Stimulated activated CD4-positive, alpha-beta T cell treated with anti-CD3 and anti-CD28 coated beads, Interleukin-15, amount 100 ng/mL, for 48 hours (primary cell): ENCODE data around the gene SEMA7A.

Experiments used
- DNase-seq, 2 donors: peaks; one replicate each; pipeline ENCODE4 v3.0.0-alpha.2; 2020; ENCODE audit warnings: low read depth in 2 of 2

Gene SEMA7A

DNA sequence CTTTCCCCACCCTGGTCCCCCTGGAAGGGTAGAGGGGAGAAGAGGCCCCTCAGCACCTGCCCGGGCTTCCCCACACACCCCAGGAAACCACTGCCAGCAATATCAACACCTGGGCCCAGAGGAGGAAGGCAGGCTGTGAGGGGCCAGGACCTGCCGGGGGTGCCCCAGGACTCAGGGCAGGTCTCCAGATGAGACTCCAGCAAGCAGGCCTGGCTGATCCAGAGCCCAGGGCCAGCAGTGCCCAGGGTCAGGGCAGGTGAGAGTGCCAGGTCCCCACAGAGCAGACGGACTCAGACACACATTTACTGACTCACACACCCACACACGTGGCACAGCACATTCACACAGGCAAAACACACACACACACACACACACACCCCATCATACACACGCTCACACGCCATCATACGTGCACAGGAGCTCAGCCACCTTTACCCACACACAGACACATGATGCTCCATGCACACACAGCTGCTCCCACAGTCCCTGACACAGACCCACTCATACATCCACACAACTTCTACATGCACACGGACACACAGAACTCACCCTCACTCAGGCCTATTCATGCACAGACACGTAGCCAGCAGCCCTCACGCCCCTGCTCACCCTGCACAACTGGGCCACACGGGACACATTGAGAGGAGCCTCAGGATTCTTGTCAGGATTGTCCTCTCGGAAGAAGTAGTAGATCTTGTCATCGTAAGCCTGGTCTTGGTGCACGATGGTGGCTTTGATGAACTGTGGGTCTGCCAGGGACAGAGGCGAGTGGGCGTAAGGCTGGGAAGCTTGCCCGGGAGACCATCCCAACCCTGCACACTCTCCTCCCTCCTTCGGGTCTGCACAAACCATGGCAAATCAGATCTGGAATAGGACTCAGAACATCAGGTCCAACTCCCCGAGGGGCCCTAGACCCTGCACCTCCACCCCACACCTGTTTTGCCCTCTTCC lies 17.5 kb downstream of the SEMA7A start:
- DNase-seq, result no peak

GRCh38 chr15:74414603-74415338 lies 19.0 kb downstream of the SEMA7A start:
- no peak for DNase-seq

- no peak for DNase-seq
Measured at GRCh38 chr15:74414081-74414580, 19.6 kb downstream of the SEMA7A start.

GRCh38 chr15:74413350-74414080 lies 20.2 kb downstream of the SEMA7A start:
- DNase-seq, result no peak

GRCh38 chr15:74412159-74412558 lies 21.6 kb downstream of the SEMA7A start:
- no peak for DNase-seq

DNA sequence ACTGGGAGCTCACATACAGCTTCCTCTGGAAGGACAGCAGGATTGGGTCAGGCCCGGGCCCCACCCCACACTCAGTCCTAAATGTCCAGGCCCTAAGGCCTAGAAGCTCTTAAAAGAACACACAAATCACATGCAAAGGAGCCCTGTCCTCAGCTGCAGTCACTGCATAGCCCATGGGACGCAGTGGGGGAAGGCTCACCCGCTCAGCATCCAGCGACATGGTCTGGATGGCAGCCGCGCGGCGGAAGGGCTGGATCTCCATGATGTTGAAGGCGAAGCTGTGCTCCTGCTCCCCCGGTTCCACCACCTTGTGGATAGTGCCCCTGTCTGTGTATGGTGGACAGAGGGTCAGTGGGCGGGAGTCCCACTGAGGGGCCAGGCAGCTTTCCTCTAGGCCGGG lies 22.1 kb downstream of the SEMA7A start:
- DNase-seq, result no peak

- no peak for DNase-seq
Measured at GRCh38 chr15:74410502-74410901, 23.3 kb downstream of the SEMA7A start.

- DNase-seq, result no peak
Measured at GRCh38 chr15:74409225-74409624, 24.5 kb downstream of the SEMA7A start.

- DNase-seq, result no peak
Measured at GRCh38 chr15:74408815-74409214, 24.9 kb downstream of the SEMA7A start.

DNA sequence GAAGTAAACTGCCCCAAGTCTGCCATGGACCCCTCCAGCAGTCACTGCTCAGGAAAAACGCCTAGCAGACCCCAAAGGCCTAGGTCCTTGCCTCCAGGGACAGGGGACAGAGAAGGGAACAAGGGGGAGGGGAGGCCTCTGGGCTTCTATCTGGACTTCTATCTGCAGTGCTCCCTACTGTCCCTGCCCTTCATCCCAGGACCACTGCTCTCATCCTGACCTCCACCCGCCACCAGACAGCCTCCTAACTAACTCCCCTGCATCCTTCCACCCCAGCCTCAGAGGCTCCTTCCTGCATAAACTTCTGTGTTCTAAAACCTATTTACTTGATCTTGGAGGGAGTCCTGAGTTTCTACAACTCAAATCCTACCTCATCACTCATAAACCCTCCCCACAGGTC lies 25.4 kb downstream of the SEMA7A start:
- DNase-seq, result no peak

DNA sequence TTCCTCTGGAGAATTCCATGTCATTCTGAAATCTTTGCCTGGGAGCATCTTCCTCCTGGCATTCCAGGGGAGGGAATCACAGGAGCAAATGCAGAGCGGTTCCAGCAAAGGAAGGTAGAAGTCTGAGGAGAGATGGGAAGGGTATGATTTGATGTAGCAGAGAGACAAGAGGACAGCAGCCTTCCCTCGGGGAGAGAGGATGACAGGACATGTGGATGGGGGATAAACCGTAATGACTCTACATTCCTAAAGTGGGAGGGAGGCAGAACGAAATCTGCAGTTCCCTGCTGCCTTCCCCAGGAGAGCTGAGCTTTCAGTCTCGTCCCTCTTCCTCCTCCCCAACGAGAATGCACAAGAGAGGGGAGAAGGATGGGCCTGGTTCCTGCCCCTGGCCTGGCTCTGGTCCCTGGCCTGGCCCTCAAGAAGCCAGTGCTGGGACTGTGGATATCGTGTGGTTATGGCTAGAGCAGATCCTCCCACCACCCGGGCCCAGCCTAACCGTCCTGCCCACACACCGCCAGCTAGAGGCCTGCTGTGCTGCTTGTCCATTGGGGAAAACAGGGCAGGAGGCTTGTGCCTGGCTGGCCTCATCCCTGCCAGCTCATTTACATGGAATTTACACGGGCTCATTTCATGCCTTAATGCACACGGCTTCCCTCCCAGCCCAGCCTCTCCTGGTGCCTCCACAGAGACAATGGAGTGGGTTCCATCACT lies 26.6 kb downstream of the SEMA7A start:
- DNase-seq, result no peak

DNA sequence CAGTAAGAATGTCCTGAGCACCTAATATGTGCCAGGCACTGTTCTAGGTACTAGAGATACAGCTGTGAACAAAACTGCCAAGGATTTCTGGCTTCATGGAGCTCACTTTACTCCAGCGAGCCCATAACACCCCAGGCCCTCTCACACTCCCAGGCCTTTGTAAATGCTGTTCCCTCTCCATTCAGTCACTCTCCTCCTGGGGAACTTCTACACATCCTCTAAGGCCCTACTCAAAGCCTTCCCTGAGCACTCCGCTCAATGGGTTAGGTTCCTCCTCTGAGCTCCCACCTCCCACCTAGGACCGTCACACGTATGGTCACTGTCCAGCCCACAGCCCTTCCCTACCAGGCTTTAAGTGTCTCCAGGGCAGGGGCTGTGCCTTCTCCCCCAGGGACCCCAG lies 27.2 kb downstream of the SEMA7A start:
- no peak for DNase-seq

DNA sequence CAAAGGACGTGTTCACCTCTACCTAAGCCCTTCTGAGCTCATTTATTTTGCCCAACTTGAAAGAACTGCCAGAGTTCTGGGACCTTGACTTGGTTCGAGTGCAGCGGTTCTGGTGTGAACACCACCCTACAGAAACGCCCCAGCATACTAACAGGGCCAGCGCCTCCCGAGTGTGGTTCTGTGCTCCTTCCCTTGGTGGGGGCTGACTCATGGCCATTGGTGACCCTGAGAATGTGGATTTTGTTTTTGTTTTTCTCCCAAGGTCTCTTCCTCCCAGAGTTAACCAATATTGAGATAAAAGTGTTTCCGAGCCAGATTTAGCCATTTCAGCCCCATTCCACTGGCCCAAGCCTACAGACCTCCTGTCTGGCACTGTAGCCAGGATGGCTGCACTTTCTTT lies 27.9 kb downstream of the SEMA7A start:
- no peak for DNase-seq

- DNase-seq, result no peak
Measured at GRCh38 chr15:74403991-74404563, 29.7 kb downstream of the SEMA7A start.

DNA sequence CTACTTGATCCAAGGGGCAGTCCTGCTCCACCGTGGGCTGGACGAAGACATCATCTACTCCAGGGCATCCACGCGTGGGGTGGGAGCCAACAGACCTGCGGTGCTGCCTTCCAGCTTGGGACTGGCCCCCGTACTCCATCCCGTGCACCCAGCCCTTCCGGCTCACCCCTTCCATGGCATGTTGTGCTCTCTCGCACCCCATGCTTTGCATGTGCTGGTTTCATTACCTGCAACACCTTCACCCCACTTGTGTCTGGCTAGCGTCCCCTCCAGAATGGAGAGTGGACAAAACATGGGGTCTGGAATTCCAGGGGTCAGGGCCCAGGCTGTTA lies 30.2 kb downstream of the SEMA7A start:
- no peak for DNase-seq

GRCh38 chr15:74402873-74403587 lies 30.7 kb downstream of the SEMA7A start:
- peak; percentile 81 to 88 for DNase-seq

- DNase-seq, result no peak
Measured at GRCh38 chr15:74402337-74402841, 31.4 kb downstream of the SEMA7A start.

DNA sequence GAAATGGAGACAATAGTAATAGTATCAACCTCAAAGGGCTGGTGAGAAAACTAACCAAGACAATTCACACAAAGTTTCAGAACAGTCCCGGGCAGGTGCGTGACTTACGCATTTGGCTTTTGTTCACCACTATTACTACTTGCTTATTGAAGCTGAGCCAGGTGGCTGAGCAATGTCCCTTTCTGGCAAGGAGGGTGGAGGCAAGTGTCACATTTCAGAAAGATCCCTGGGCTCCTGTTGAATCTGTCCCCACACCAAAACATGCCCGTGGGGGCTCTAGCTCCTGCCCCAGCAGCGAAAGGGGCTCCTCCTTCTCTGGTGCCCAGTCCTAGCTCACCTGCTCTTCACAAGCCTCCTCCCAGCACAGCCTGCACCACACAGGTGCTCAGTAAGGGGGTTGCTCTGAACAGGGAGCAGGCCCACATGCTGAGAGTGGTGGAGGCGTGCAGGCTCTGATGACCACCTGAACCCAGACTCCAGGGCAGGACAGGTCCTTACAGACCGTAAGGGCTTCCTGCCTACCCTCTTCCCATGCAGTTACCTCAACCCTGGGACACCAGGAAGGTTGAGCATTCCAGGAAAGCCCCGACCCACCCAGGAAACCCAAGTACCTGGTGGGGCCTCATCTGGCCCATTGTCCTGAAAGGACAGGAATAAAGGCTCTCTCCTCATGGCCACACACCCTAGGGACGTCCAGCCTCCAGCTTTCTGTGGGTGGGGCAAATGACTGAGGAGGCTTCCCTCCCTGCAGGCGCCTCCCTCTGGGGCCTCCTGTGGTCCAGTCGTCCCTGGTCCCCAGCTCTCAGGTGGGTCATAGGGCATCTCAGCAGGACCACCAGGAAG lies 32.6 kb downstream of the SEMA7A start:
- DNase-seq, result peak in 1 of 2 donors; percentile 52

- no peak for DNase-seq
Measured at GRCh38 chr15:74400313-74400860, 33.4 kb downstream of the SEMA7A start.
